ENCODE measurements around the gene BCL2. TPM values are rescaled to one million over a fixed set of nuclear protein-coding genes. Genes with fewer than 3 reads are reported as not detected.

The BCL2 gene
- total RNA-seq, 1 experiment from 2014 or later, result 1.5 TPM

DNA sequence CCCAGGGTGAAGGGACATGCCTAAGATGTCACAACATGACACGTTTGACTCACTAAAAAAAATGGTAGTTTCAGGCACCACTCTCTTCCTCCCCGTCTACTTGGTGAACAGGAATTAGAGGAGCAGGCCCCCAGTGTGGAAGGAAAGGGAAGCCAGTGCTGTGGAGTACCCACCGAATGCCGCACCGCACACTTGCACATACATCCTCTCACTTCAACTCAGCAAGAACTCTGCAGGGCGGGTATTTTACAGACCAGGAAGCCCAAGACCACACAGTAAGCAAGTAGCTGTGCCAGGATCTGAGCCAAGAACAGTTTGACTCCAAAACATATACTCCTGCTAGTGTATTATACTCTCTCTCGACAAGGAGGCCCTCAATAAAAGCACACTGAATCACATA lies 69.8 kb downstream of the BCL2 start:
- Histone ChIP-seq H4K20me1 (ENCODE audit: low read length) (no peaks in the 10 kb centered on the region), H3K4me1 (ENCODE audit: insufficient read depth, low read length) (no peaks in the 10 kb centered on the region), H3K79me2 (ENCODE audit: low read length) (no peaks in the 10 kb centered on the region), H3K4me2 (ENCODE audit: low read length) (no peak overlapping the region), H3K27ac (ENCODE audit: low read length) (no peak overlapping the region), H3K9ac (ENCODE audit: low read length) (no peak overlapping the region), H3K27me3 (ENCODE audit: low read length) (no peaks in the 10 kb centered on the region), H3K9me3 (ENCODE audit: low read length) (no peaks in the 10 kb centered on the region), H3F3A (ENCODE audit: low read length, unreplicated experiment) (no peaks in the 10 kb centered on the region), H2AFZ (ENCODE audit: low read length) (no peak overlapping the region), H3K4me3 (ENCODE audit: low read length) (no peak overlapping the region), H3K9me2 (replicated peaks; ENCODE audit: low read length) (no peaks in the 10 kb centered on the region), H3K36me3 (ENCODE audit: low read depth, low read length) (no peaks in the 10 kb centered on the region)
- intact Hi-C loops (cut with micrococcal nuclease), result no loop called here
- ChIA-PET CTCF (no interaction called here), POLR2A (ENCODE audit: unreplicated experiment) (no interaction called here)
- no peak for DNase-seq
- TF ChIP-seq EZH2phosphoT487 (IDR thresholded peaks at IDR 0.05; ENCODE audit: borderline replicate concordance, low read length) (no peak), EZH2 (IDR thresholded peaks at IDR 0.05; ENCODE audit: low read length, unreplicated experiment) (no peak)
- TF ChIP-seq, protein P1, sequence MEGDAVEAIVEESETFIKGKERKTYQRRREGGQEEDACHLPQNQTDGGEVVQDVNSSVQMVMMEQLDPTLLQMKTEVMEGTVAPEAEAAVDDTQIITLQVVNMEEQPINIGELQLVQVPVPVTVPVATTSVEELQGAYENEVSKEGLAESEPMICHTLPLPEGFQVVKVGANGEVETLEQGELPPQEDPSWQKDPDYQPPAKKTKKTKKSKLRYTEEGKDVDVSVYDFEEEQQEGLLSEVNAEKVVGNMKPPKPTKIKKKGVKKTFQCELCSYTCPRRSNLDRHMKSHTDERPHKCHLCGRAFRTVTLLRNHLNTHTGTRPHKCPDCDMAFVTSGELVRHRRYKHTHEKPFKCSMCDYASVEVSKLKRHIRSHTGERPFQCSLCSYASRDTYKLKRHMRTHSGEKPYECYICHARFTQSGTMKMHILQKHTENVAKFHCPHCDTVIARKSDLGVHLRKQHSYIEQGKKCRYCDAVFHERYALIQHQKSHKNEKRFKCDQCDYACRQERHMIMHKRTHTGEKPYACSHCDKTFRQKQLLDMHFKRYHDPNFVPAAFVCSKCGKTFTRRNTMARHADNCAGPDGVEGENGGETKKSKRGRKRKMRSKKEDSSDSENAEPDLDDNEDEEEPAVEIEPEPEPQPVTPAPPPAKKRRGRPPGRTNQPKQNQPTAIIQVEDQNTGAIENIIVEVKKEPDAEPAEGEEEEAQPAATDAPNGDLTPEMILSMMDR (conservative IDR thresholded peaks at IDR 0.05; ENCODE audit: low read depth, low read length), result no peak
- no TSS peak for BruUV-seq (replicated peaks)
- ATAC-seq, result no peak

DNA sequence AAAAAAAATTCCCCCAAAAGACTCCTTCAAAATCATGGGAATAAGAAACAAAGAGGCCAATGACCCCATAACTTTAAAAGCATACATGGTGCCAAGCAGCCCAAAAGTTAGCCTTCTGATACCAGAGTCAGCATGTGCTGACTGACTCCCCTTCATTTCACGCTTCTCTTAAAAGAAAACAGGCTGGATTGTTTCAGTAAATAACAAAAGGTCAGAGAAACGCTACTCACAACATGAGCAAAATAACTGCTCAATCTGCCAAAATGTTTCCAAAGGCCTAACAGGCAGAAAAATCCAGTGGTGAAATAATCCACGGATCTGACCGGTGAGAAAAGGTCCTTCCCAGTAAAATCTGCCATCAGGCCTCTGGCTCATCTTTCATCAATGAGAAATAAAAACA lies 71.6 kb downstream of the BCL2 start:
- no peaks in the 10 kb centered on the region for H3K9me2 ChIP-seq (replicated peaks; ENCODE audit: low read length)
- H3K27me3 ChIP-seq (ENCODE audit: low read length), result no peaks in the 10 kb centered on the region
- no peak for ATAC-seq
- no peak overlapping the region for H3K9ac ChIP-seq (ENCODE audit: low read length)
- H3F3A ChIP-seq (ENCODE audit: low read length, unreplicated experiment), result no peaks in the 10 kb centered on the region
- no peaks in the 10 kb centered on the region for H3K36me3 ChIP-seq (ENCODE audit: low read depth, low read length)
- DNase-seq, result no peak
- BruUV-seq (replicated peaks), result no TSS peak
- H3K4me2 ChIP-seq (ENCODE audit: low read length), result no peak overlapping the region
- H3K79me2 ChIP-seq (ENCODE audit: low read length), result no peaks in the 10 kb centered on the region
- no peak overlapping the region for H3K27ac ChIP-seq (ENCODE audit: low read length)
- ChIA-PET POLR2A (ENCODE audit: unreplicated experiment) (no interaction called here), CTCF (no interaction called here)
- TF ChIP-seq, protein P1 (conservative IDR thresholded peaks at IDR 0.05; ENCODE audit: low read depth, low read length), result no peak
- TF ChIP-seq EZH2 (IDR thresholded peaks at IDR 0.05; ENCODE audit: low read length, unreplicated experiment) (no peak), EZH2phosphoT487 (IDR thresholded peaks at IDR 0.05; ENCODE audit: borderline replicate concordance, low read length) (no peak)
- no peaks in the 10 kb centered on the region for H3K9me3 ChIP-seq (ENCODE audit: low read length)
- no peak overlapping the region for H3K4me3 ChIP-seq (ENCODE audit: low read length)
- H3K4me1 ChIP-seq (ENCODE audit: insufficient read depth, low read length), result no peaks in the 10 kb centered on the region
- no peak overlapping the region for H2AFZ ChIP-seq (ENCODE audit: low read length)
- intact Hi-C loops (cut with micrococcal nuclease), result no loop called here
- H4K20me1 ChIP-seq (ENCODE audit: low read length), result no peaks in the 10 kb centered on the region

- H2AFZ ChIP-seq (ENCODE audit: low read length), result no peak overlapping the region
- no peak overlapping the region for H3K27ac ChIP-seq (ENCODE audit: low read length)
- H3K36me3 ChIP-seq (ENCODE audit: low read depth, low read length), result no peaks in the 10 kb centered on the region
- H4K20me1 ChIP-seq (ENCODE audit: low read length), result no peaks in the 10 kb centered on the region
- intact Hi-C loops (cut with micrococcal nuclease), result no loop called here
- H3K27me3 ChIP-seq (ENCODE audit: low read length), result no peaks in the 10 kb centered on the region
- no TSS peak for BruUV-seq (replicated peaks)
- H3K4me2 ChIP-seq (ENCODE audit: low read length), result no peak overlapping the region
- H3K9me2 ChIP-seq (replicated peaks; ENCODE audit: low read length), result no peaks in the 10 kb centered on the region
- no peaks in the 10 kb centered on the region for H3K9me3 ChIP-seq (ENCODE audit: low read length)
- H3K4me1 ChIP-seq (ENCODE audit: insufficient read depth, low read length), result no peaks in the 10 kb centered on the region
- H3K79me2 ChIP-seq (ENCODE audit: low read length), result no peaks in the 10 kb centered on the region
- ChIA-PET CTCF (no interaction called here), POLR2A (ENCODE audit: unreplicated experiment) (no interaction called here)
- no peak overlapping the region for H3K4me3 ChIP-seq (ENCODE audit: low read length)
- H3K9ac ChIP-seq (ENCODE audit: low read length), result no peak overlapping the region
- ATAC-seq (no peak), DNase-seq (no peak)
- TF ChIP-seq, protein P1 (conservative IDR thresholded peaks at IDR 0.05; ENCODE audit: low read depth, low read length), result no peak
- TF ChIP-seq EZH2phosphoT487 (IDR thresholded peaks at IDR 0.05; ENCODE audit: borderline replicate concordance, low read length) (no peak), EZH2 (IDR thresholded peaks at IDR 0.05; ENCODE audit: low read length, unreplicated experiment) (no peak)
- H3F3A ChIP-seq (ENCODE audit: low read length, unreplicated experiment), result no peaks in the 10 kb centered on the region
These were observed 72.1 kb downstream of the BCL2 start for GRCh38 chr18:63247506-63247905.
